ENCODE data around the gene HLA-DQA1. TPM values are rescaled to one million over a fixed set of nuclear protein-coding genes. Genes with fewer than 3 reads are reported as not detected.

The HLA-DQA1 gene
- total RNA-seq, 1 experiment from 2014 or later, result 0.86 TPM

- no peaks in the 10 kb centered on the region for H3K9me2 ChIP-seq (ENCODE audit: insufficient read depth)
- H3K4me3 ChIP-seq (replicated peaks in 1 of 2; ENCODE audit: low read depth in 1 of 2, low read length in 2 of 2), result no peak overlapping the region
- H3K4me1 ChIP-seq (ENCODE audit: control insufficient read depth in 1 of 2, insufficient read depth in 2 of 2, low read length in 2 of 2), result no peaks in the 10 kb centered on the region
- no TSS peak for BruUV-seq (replicated peaks)
- H3K9me3 ChIP-seq (ENCODE audit: control insufficient read depth in 1 of 2, insufficient read depth in 1 of 2, low read depth in 1 of 2, low read length in 2 of 2), result no peaks in the 10 kb centered on the region
- H3K27me3 ChIP-seq (ENCODE audit: insufficient read depth, low read length), result no peaks in the 10 kb centered on the region
- H4K20me1 ChIP-seq (ENCODE audit: insufficient read depth), result no peaks in the 10 kb centered on the region
- H3K4me2 ChIP-seq (ENCODE audit: low read length), result no peak overlapping the region
- intact Hi-C loops (cut with micrococcal nuclease), result no loop called here
- H3K27ac ChIP-seq (ENCODE audit: low read depth, low read length), result no peak overlapping the region
- TF ChIP-seq RAD21 (IDR thresholded peaks at IDR 0.05; ENCODE audit: low read depth) (no peak), POLR2AphosphoS5 (IDR thresholded peaks at IDR 0.05; ENCODE audit: low read depth, low read length) (no peak), REST (IDR thresholded peaks at IDR 0.05; ENCODE audit: low read depth) (no peak), EZH2 (IDR thresholded peaks at IDR 0.05) (no peak), ZBTB33 (IDR thresholded peaks at IDR 0.05; ENCODE audit: extremely low read depth, insufficient replicate concordance, low read length) (no peak), POLR2A (IDR thresholded peaks at IDR 0.05; ENCODE audit: borderline replicate concordance, extremely low read depth, insufficient read depth, insufficient read length) (no peak), JUND (IDR thresholded peaks at IDR 0.05) (no peak), EZH2phosphoT487 (IDR thresholded peaks at IDR 0.05; ENCODE audit: borderline replicate concordance) (no peak), CBX3 (IDR thresholded peaks at IDR 0.05; ENCODE audit: low read depth) (no peak), ELF1 (IDR thresholded peaks at IDR 0.05; ENCODE audit: borderline replicate concordance, low read depth) (no peak)
- ChIA-PET CTCF (no interaction called here), POLR2A (no interaction called here), RAD21 (ENCODE audit: low non-redundant PET in 1 of 2, low total read pairs in 2 of 2, uncharacterized antibody in 2 of 2, unreplicated experiment in 2 of 2) (no interaction called here)
- no peak overlapping the region for H2AFZ ChIP-seq (ENCODE audit: low read depth, low read length, poor library complexity, severe bottlenecking)
- H3K79me2 ChIP-seq (ENCODE audit: insufficient read depth, low read length), result no peaks in the 10 kb centered on the region
- no peaks in the 10 kb centered on the region for H3K36me3 ChIP-seq (ENCODE audit: control insufficient read depth in 1 of 2, insufficient read depth in 2 of 2, low read length in 2 of 2)
- DNase-seq (ENCODE audit: low read depth, low spot score), result no peak
- H3K9ac ChIP-seq (ENCODE audit: low read length), result no peak overlapping the region
- ATAC-seq, result no peak
Measured at GRCh38 chr6:32643904-32644303, 6.7 kb downstream of the HLA-DQA1 start.
